ENCODE measurements around the gene TRIOBP. TPM values are rescaled to one million over a fixed set of nuclear protein-coding genes. Genes with fewer than 3 reads are reported as not detected.

Gene TRIOBP
- total and polyA plus RNA-seq, 2 of the 13 experiments (the other 11 are each of a cell fraction or from before 2014, with no cell fraction given), result 6.1 to 15.4 TPM

DNA sequence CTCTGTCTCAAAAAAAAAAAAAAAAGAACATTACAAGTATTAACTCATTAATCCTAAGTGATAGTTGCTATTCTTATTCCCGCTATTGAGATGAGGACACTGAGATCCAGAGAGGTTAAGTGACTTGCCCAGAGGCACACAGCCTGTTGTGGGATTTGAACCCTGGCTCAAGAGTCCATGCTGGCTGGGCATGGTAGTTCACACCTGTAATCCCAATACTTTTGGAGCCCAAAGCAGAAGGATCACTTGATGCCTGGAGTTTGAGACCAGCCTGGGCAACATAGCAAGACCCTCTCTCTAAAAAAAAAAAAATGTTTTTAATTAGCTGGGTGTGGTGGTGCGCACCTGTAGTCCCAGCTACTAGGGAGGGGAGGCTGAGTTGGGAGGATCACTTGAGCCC lies 115.0 kb downstream of the TRIOBP start (continued):
- TF ChIP-seq MED1 (CRISPR knock-in tag; IDR thresholded peaks at IDR 0.05) (no peak), KLF6 (CRISPR knock-in tag; IDR thresholded peaks at IDR 0.05) (no peak), AFF4 (CRISPR knock-in tag; IDR thresholded peaks at IDR 0.05) (no peak), ZMYM3 (CRISPR knock-in tag; IDR thresholded peaks at IDR 0.05) (peak; percentile 29; the same call in 1 of the 2 replicates)
- TF ChIP-seq, protein P1, sequence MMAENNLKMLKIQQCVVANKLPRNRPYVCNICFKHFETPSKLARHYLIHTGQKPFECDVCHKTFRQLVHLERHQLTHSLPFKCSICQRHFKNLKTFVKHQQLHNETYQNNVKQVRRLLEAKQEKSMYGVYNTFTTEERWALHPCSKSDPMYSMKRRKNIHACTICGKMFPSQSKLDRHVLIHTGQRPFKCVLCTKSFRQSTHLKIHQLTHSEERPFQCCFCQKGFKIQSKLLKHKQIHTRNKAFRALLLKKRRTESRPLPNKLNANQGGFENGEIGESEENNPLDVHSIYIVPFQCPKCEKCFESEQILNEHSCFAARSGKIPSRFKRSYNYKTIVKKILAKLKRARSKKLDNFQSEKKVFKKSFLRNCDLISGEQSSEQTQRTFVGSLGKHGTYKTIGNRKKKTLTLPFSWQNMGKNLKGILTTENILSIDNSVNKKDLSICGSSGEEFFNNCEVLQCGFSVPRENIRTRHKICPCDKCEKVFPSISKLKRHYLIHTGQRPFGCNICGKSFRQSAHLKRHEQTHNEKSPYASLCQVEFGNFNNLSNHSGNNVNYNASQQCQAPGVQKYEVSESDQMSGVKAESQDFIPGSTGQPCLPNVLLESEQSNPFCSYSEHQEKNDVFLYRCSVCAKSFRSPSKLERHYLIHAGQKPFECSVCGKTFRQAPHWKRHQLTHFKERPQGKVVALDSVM (CRISPR knock-in tag; IDR thresholded peaks at IDR 0.05), result peak; percentile 43; the same call in 1 of the 2 replicates
